Activated CD4-positive, alpha-beta T cell treated with anti-CD3 and anti-CD28 coated beads, Interleukin-2, Interleukin-4, amounts not matched to agents 100 ng/mL and 50 ng/mL, durations not matched to agents 16 hours and 8 hours (primary cell): ENCODE measurements around the gene MAK.
"Not testable (repeated sequence)": the region's sequence is repeated elsewhere in the genome, so short reads cannot be mapped to it uniquely, and the experiment has no call there.

Source experiments
- DNase-seq: peaks from one replicate; pipeline ENCODE4 v3.0.0-alpha.2; 2020; ENCODE audit warnings: low spot score

Gene MAK

DNA sequence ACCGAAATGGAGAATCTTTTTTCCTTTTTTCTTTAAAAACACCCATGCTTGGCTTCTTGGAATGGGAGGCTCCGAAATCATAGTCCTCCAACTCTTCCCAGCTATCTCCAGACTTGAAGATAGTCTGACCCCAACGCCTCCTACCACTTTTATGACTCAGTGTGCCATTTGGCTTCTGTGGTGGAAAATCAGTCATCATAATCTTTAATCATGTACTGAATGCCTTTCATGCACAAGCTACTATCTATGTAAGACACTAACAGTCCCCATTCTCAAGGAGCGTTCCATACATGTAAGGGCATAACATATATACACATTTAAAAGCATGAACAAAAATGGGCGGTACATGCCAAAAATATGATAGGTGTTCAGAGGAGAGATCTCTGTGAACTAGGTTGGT, 46.7 kb downstream of the MAK start:
- DNase-seq, result no peak

DNA sequence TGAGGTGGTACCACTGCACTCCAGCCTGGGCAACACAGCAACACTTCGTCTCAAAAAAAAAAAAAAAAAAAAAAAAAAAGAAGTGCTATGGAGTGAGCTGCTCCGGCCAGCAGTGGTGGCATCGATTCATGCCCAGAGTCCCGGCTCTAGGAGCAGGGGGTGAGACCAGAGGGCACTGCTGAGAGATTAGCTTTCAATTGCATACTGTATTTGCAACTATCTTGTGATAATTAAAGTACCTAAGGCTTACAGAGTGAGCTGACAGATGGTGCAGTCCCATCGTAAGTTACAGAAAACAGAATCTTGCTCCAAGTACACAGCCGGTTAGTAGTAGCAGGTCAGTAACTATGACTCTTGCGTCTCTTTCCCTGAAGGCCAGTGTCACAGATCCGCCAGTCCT, 59.3 kb downstream of the MAK start:
- DNase-seq, result no peak

DNA sequence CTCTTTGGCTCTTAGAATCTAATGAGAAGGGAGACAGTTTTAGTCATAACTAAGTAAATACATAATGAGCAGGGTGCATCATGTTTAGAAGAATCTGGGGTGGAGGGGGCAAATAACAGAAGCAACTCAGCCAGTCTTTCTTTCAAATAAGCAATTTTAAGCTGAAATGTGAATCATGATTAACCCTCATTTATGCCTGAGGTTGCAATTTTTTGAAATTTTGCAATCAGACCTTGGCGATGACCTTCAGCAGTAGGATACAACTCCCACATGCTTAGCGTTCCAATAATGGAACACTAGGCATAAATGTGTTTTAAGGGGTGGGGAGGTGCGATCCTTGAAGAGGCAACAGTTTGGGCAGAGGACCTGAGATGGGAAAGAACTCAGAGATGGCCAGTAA, 60.1 kb downstream of the MAK start:
- no peak for DNase-seq

DNA sequence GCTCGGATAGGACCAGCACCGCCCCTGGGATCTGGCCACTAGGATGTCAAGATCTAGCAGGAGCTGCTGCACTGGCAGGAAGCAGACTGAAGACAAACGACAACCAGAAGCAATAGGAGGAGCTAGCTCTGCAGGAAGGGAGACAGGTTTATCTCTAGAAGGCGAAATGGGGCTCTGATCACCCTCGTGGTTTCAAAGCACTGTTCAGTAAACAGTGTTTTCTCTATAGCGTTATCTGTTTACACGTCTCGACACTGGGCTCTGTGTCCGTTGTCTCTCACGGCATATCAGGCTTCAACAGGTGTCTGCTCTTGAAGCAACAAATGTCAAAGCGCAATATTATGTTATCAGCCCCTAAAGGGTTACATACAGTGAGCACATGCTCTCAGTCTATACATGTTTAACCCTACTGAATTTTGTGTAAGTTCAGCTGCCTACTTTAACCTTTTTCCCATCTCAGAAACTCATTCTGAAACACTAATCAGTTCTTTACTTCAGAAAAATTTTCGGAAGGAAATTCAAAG, 66.9 kb downstream of the MAK start:
- DNase-seq, result no peak

DNA sequence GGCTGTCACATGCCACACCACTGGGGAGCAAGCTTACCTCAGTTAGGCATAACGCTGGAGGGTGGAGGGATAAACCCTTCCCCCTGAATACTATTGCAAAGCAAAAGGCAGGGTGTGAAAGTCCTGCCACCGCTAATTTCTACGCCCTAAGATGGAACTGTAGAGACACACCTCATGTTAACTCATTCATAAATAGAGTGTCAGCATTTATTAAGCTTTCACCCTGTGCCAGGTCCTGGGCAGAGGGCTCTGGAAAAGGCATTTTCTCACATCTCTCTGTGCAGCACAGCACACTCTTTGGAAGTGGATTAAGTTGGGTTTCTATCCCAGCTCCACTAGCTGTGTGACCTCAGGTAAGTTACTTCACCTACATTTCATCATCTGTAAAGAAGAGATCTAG, 68.9 kb downstream of the MAK start:
- DNase-seq, result no peak

DNA sequence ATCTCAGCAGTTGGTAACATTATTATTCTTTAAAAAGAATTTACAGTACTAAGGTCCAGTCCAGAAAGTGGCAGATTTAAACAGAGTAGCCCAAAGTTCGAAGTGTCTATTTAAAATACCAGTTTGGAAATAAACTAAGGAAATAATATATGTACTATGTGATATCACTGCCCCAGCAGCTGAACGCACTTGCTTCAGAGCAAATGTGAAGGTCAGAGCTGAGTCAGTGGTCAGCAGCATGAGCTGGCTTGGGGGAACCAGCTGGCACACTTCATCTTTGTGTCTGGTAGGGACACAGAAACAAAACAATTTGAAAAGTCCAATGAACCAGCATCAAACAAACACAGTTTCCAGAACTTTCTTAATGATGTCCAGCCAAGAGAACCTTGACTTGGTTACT, 75.3 kb downstream of the MAK start:
- no peak for DNase-seq

DNA sequence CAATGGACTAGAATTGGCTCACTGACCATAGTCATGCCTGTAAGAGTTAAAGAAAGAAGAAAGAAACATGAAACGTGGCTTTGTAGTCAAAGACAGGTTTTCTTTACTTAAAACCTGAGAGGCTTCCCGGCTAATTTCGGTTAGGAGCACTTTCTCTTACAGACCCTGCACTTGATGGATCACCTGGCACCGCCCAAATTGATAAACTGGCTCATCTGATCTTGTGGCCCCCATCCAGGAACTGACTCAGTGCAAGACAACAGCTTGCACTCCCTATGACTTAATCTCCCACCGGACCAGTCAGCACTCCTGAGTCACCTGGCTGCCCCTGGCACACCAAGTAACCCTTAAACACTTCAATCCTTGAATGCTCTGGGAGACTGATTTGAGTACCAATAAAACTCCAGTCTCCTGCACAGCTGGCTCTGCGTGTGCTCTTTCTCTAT, 78.4 kb downstream of the MAK start:
- DNase-seq, result no peak

DNA sequence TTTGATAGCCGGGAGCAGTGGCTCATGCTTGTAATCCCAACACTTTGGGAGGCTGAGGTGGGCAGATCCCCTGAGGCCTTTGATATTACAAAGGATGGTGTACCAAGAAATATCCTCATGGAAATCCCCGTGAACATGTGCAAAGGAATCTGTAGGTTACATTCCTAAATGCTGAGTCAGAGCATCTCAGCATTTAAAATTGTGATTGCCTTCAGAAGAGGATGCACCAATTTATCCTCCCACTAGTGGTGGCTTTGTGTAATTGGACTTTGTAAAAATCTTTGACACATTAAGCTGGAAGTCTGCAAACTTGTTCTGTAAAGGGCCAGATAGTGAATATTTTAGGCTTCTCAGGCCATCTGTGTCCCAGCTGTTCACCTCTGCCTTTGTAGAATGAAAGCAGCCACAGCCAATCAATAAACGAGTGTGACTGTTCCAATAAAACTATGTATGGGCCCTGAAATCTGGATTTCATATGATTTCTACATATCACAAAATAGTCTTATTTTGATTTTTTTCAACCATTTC, 79.0 kb downstream of the MAK start:
- DNase-seq, result peak; percentile 44

DNA sequence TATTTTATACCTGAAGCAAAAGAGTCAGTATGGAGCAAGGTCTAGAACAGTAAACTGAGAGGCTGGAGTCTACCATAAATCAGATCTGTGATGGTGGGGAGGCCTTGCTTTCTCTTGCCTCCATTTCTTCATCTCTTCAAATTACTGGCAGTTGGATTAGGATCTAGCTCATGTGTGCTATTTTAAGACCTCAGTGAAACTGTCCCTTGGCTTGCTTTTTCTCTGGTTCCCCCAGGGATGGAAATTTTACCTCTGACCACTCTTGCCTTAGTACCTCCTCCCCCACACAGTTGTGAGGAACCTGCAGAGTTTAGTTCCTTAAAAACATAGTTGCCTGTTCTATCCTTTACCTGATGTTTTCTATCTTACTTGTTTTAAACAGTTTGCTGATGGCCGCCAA, 82.3 kb downstream of the MAK start:
- DNase-seq, result no peak

DNA sequence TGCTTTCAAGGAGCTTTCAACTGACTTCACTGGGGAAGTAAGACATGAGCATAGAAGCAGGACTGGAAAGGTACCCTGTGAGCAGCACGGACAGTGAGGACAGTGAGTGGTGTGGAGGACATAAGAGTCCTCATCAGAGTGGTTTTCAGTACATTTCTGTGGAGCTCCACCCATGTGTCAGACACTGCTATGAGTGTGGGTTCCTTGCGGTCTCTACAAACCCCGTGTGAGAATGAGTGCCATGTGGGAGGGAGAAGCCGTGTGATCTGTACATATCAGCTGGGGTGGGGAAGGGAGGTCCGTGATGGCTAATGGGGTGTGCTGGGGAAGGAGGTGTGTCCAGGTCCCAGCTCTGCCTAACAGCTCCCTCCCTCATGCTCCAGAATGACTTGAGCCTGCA, 86.6 kb downstream of the MAK start:
- not testable (repeated sequence) for DNase-seq

DNA sequence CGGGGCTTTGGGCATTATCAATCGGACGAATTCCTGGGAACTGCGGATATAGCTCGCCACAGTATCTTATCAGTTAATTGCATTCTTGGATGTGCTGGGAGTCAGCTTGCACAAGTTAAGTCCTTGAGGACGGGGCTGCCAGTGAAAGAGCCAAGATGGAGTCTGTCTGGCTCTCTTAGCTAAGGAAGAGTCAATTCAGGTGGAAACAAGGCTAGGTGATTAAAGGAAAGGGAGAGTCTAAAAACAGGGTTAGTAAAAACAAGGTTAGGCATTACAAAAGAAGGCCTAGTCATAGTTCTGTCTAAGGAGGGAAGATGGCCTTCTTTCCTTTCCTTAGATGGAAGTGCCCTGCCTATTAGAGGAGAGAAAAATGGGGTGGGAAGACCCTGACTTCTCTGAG, 87.8 kb downstream of the MAK start:
- DNase-seq, result not testable (repeated sequence)

DNA sequence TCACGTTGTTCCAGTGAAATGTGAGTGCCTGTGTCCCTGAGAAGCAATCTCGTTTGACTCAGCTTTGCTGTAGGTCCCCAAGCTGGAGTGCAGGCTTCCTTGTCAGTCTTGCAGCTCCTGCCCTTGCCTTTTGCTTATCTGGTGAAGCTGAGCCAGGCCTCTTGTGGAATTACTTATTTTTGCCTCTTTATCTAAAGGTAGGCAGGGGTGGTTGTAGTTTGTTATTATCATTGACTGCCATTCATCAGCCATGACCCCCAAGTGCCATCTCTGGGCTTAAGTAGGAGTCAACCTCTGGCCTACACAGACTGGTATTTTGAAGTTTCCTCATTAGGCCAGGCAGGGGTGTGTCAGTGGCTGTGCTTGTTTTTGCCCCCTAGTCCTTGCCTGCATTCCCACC, 88.6 kb downstream of the MAK start:
- DNase-seq, result no peak

DNA sequence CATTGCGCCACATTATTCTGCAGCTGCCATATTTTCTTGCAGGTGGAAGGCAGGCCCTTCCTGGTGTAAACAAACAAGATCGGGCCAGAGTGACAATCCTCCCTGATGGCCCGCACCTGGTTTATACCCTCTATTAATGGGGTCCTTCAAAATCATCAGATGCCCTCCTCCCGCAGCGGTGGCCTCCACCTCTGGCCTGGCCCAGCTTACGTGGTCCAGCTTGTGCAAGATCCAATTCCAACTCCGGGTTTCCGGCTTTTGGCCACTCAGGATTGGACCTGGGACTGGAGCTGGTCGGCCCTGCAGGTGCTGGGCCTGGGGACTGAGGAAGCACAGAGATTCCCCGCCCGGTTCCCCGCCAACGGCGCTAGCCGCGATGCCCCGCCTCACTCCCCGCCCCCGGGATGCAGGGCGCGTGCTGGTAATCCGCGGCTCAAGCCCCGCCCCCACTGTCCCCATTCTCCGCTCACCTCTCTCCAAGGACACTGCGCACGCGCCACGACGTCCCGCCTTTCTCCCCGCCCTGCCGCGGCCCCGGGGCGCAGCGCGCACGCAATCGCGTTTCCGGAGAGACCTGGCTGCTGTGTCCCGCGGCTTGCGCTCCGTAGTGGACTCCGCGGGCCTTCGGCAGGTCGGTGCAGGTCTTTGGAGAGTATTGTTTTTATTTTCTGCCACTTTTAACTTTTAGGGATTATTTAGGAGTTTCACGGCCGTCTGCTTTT, 90.9 kb downstream of the MAK start, which contains the start of gene TMEM14B:
TMEM14B (plus strand) TSS at position 555 of the 722 bp plus-strand sequence. CDS start 1,441 bp downstream, outside the sequence.
- peak; percentile 99 for DNase-seq

DNA sequence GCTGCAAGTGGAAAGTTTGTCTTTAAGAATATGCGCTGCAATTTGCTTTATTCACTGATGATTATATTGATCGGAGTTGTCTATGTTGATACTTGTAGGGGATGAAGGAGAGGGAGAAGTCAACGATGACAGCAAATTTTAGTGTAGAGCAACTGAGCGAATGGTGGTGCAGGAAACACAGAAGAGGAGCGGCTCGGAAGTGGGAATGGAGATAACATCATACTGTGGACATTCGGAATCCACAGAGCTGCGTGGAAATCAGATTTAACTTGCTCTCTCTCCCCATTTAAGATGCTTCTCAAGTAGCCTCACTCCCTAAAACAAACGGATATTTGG, 91.5 kb downstream of the MAK start:
- DNase-seq, result no peak

DNA sequence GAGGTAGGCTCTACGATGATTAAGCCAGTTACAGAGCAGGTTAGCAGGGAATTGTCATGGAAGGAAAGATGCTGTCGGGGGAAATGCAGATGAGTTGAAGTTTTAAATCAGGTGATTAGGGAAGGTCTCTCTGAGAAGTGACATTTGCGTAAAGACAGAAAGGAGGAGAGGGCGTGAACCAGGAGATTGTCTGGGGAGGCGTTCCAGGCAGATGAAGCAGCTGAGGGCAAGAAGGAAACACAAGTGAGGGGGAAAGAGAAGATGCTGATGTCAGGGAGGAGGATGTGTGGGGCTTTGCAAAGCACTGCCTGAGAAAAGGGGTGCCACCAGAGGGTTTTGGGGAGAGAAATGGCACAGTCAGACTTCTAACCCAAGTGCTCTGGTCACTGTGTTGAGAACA, 93.2 kb downstream of the MAK start:
- no peak for DNase-seq

DNA sequence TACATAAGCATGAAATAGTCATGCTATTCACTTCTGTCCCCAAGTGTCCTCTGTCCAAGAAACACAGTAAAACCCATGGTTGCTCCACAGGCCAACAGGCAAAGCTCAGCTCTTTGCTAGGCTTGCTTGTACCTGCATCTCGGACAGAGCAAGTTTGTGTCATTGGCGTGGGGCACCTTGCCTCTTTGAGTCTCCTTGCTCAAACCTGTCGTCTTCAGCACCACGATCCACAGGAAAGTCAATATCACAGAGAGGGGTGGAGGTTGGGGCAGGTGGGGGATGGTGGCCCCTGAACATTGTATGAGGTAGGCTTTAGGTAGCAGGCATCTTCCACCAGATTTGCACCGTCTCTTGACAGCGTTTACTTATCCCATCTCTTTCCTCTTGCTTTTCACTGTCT, 94.8 kb downstream of the MAK start:
- DNase-seq, result no peak

DNA sequence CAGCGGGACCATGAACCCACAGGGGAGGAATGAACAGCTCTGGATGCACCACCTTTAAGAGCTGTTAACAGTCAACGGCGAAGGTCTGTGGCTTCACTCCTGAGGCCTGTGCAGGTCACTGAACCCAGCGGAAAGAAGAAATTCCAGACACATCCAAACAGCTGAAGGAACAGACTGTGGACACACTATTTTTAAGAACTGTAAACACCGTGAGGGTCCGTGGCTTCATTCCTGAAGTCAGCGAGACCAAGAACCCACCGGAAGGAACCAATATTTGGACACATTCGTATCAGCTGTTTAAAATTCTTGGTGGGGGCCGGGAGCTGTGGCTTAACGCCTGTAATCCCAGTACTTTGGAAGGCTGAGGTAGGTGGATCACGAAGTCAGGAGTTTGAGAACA, 96.1 kb downstream of the MAK start:
- DNase-seq, result no peak

DNA sequence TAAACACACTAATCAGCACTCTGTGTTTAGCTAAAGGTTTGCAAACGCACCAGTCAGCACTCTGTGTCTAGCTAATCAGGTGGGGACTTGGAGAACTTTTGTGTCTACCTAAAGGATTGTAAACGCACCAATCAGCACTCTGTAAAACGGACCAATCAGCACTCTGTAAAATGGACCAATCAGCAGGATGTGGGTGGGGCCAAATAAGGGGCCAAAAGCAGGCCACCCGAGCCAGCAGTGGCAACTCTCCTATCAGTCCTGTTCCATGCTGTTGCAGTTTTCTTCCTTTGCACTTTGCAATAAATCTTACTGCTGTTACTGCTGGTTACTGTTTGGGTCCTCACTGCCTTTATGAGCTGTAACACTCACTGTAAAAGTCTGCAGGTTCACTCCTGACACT, 96.7 kb downstream of the MAK start:
- DNase-seq, result not testable (repeated sequence)

DNA sequence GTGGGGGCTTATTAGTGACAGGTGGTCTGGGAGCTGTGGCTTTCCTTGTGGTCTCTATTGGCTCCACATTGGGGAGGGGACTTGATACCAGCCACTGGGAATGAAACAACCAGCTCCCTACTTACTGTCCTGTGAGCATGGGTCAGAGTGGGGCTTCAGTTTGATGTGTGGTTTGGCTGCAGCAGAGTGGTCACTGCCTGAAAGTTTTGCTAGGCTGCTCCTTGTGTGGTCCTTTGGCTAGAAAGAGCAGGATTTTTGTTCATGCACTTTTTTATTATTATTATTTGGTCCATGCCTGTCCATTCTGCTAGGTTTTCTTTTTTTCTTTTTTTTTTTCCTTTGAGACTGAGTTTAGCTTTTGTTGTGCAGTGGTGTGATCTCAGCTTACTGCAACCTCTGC, 98.3 kb downstream of the MAK start:
- no peak for DNase-seq

DNA sequence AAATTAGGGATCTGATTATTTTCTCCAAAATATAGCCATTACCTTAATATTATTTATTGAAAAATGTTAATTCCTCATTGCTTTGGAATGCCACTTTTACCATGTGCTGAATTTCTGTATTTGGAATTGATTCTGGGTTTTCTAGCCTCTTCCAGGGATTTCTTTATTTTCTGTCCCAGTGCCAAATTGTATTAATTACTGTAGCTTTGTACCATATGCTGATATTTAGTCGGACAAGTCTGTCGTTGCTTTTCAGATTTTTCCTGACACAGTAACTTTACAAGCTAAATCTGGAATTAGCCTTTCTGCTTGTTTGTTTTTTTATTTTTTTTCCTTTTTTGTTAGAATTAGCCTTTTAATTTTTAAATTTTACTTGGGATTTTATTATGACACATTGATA, 101.6 kb downstream of the MAK start:
- DNase-seq, result no peak

DNA sequence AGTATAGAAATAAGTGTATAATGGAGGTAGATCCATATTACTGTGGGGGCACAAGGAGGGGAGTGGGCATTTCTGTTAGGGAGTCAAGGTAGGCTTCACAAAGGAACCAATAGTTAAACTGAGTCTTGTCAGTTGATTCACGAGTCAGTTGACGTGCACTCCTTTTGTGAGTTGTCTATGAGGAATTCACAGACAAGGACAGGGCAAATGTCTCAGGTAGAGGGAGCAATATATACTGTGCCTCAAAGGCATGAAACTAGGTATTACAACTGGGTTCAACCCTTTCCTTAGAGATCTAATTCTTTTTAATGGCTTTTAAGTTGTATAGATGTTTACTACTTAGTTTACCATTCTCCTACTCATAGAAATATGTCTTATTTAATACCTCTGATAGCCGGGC, 104.5 kb downstream of the MAK start:
- DNase-seq, result no peak

DNA sequence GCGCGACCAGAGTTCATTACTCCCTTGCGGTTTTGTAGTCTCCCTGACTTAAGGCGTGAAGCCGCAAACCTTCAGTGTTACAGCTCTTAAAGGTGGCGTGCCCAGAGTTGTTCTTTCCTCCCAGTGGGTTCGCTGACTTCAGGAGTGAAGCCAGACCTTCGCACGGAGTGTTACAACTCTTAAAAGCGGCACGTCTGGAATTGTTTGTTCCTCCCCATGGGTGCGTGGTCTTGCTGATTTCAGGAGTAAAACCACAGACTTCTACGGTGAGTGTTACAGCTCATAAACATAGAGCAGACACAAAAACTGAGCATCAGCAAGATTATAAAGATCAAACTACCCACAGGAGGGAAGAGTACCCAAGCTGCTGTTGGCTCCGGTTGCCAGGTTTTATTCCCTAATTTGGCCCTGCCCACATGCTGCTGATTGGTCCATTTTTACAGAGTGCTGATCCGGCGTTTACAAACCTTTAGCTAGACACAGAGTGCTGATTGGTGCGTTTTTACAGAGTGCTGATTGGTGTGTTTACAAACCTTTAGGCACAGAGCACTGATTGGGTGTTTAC, 105.1 kb downstream of the MAK start:
- no peak for DNase-seq

DNA sequence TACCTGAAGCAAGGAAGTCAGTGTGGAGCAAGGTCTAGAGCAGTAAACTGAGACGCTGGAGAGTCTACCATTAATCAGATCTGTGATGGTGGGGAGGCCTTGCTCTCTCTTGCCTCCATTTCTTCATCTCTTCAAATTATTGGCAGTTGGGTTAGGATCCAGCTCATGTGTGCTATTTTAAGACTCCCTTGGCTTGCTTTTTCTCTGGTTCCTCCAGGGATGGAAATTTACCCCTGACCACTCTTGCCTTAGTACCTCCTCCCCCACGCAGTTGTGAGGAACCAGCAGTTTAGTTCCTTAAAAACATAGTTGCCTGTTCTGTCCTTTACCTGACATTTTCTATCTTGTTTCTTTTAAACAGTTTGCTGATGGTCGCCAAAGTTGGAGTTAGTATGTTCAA, 108.1 kb downstream of the MAK start:
- DNase-seq, result no peak

DNA sequence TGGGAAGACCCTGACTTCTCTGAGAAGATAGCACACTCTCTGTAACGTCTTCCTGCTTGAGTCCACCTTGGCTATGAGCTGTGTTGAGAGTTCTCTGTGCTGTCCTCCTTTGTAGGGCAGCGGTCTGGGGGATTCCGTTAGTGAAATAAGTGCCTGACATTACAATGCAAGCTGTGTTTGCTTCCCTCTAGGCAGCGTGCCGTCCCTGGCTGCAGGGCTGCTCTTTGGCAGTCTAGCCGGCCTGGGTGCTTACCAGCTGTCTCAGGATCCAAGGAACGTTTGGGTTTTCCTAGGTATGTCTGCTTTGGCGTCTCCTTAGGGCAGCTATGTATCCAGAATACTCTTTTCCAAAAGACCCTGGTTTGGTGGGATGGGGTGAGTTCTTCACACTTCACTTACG, 112.6 kb downstream of the MAK start:
- DNase-seq, result no peak
